NCI-H2196 (cell line): ENCODE data around the gene TMPRSS7.

Experiments used
- DNase-seq: peaks from one replicate; lab custom pipeline; 2025; ENCODE audit not compliant: unreplicated experiment; lab: John Stamatoyannopoulos, UW

Gene TMPRSS7

GRCh38 chr3:112034436-112034835 lies at the start of gene TMPRSS7:
TSS of gene TMPRSS7 (plus strand) at chr3:112034736. CDS start at chr3:112034846, 110 bp downstream.
- DNase-seq: no peak

GRCh38 chr3:111986800-111987199 lies 47.7 kb upstream of the TMPRSS7 start:
- DNase-seq: no peak

- peak; percentile 76 for DNase-seq
These were observed 45.4 kb upstream of the TMPRSS7 start for GRCh38 chr3:111989061-111989678.

GRCh38 chr3:111993038-111993437 lies 41.5 kb upstream of the TMPRSS7 start:
- DNase-seq: no peak

GRCh38 chr3:111998636-111999483 lies 35.7 kb upstream of the TMPRSS7 start, which contains the start of gene TAGLN3:
TSS of gene TAGLN3 (plus strand) at chr3:111998922. CDS start at chr3:111999423, 501 bp downstream.
- DNase-seq: peak; percentile 53

- DNase-seq: no peak
These were observed 34.8 kb upstream of the TMPRSS7 start for GRCh38 chr3:111999484-112000324.

GRCh38 chr3:112000367-112000771 lies 34.2 kb upstream of the TMPRSS7 start:
- DNase-seq: no peak

GRCh38 chr3:112000966-112001365 lies 33.6 kb upstream of the TMPRSS7 start:
- no peak for DNase-seq

- DNase-seq: no peak
These were observed 33.0 kb upstream of the TMPRSS7 start for GRCh38 chr3:112001526-112001925.

GRCh38 chr3:112002096-112002971 lies 32.2 kb upstream of the TMPRSS7 start:
- no peak for DNase-seq

GRCh38 chr3:112003321-112004080 lies 31.0 kb upstream of the TMPRSS7 start:
- DNase-seq: no peak

- DNase-seq: no peak
These were observed 30.3 kb upstream of the TMPRSS7 start for GRCh38 chr3:112004187-112004586.

- DNase-seq: no peak
These were observed 29.9 kb upstream of the TMPRSS7 start for GRCh38 chr3:112004669-112005068.

GRCh38 chr3:112005091-112005672 lies 29.4 kb upstream of the TMPRSS7 start:
- DNase-seq: no peak

- DNase-seq: no peak
These were observed 26.9 kb upstream of the TMPRSS7 start for GRCh38 chr3:112007633-112008032.

GRCh38 chr3:112009670-112010069 lies 24.9 kb upstream of the TMPRSS7 start:
- no peak for DNase-seq

- DNase-seq: no peak
These were observed 23.9 kb upstream of the TMPRSS7 start for GRCh38 chr3:112010636-112011035.

GRCh38 chr3:112011376-112011940 lies 23.1 kb upstream of the TMPRSS7 start:
- no peak for DNase-seq
